Measurements from ENCODE around the gene PRAMEF11. TPM values are rescaled to one million over a fixed set of nuclear protein-coding genes. Genes with fewer than 3 reads are reported as not detected.

Gene PRAMEF11
- total RNA-seq, 1 experiment from 2014 or later: not detected

DNA sequence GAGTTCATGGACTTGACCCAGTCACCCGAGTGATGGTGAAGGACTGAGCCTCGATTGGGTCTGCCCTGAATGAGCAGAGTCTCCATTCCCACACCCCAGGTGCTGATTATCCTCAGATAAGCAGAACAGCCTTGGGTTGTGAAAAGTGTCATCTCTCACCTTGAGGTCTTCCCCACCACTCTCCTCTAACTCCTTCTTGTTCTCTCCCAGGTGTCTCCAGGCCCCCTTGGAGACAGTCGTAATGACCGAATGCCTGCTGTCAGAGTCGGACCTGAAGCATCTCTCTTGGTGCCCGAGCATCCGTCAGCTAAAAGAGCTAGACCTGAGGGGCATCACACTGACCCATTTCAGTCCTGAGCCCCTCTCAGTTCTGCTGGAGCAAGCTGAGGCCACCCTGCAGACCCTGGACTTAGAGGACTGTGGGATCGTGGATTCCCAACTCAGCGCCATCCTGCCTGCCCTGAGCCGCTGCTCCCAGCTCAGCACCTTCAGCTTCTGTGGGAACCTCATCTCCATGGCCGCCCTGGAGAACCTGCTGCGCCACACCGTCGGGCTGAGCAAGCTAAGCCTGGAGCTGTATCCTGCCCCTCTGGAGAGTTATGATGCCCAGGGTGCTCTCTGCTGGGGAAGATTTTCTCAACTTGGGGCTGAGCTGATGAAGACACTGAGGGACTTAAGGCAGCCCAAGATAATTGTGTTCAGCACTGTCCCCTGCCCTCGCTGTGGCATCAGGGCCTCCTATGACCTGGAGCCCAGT is 54.2 kb downstream of the PRAMEF11 start:
- no peaks in the 10 kb centered on the region for H3K79me1 ChIP-seq (ENCODE audit: insufficient read depth, low read depth, low read length, poor library complexity, severe bottlenecking)
- no peak overlapping the region for H3K9ac ChIP-seq (ENCODE audit: extremely low read depth, insufficient read length, low read length)
- no peaks in the 10 kb centered on the region for H3K4me1 ChIP-seq (ENCODE audit: insufficient read depth, low read length)
- TF ChIP-seq, protein P1, sequence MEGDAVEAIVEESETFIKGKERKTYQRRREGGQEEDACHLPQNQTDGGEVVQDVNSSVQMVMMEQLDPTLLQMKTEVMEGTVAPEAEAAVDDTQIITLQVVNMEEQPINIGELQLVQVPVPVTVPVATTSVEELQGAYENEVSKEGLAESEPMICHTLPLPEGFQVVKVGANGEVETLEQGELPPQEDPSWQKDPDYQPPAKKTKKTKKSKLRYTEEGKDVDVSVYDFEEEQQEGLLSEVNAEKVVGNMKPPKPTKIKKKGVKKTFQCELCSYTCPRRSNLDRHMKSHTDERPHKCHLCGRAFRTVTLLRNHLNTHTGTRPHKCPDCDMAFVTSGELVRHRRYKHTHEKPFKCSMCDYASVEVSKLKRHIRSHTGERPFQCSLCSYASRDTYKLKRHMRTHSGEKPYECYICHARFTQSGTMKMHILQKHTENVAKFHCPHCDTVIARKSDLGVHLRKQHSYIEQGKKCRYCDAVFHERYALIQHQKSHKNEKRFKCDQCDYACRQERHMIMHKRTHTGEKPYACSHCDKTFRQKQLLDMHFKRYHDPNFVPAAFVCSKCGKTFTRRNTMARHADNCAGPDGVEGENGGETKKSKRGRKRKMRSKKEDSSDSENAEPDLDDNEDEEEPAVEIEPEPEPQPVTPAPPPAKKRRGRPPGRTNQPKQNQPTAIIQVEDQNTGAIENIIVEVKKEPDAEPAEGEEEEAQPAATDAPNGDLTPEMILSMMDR (conservative IDR thresholded peaks at IDR 0.05): no peak
- no peak overlapping the region for H3K4ac ChIP-seq (ENCODE audit: low read depth, low read length)
- Mint-ChIP-seq H3K4me3 (no peak overlapping the region), H3K27me3 (ENCODE audit: low read depth) (peaks cover 11% of the 10 kb centered on the region), H3K36me3 (ENCODE audit: insufficient read depth in 1 of 3, low read depth in 3 of 3) (no peaks in the 10 kb centered on the region), H3K27ac (no peak overlapping the region; a peak in 1 of 7 replicates), H3K9me3 (peaks cover 0 to 4% of the 10 kb centered on the region in 2 experiments; a peak in 3 of 5 replicates), H3K4me1 (peaks cover 3% of the 10 kb centered on the region in 2 experiments)
- no peak overlapping the region for H3K18ac ChIP-seq (ENCODE audit: insufficient read length, low read depth, low read length)
- no peak overlapping the region for H2BK15ac ChIP-seq (ENCODE audit: low read depth, low read length)
- DNase-seq: no peak
- H4K20me1 ChIP-seq (ENCODE audit: control insufficient read depth, insufficient read depth, insufficient read length): no peaks in the 10 kb centered on the region
- H4K91ac ChIP-seq (ENCODE audit: insufficient read length, low read depth, low read length): no peak overlapping the region
- H2BK5ac ChIP-seq (ENCODE audit: insufficient read length, low read length): no peak overlapping the region
- no peak overlapping the region for H2BK20ac ChIP-seq (ENCODE audit: low read depth, low read length, poor library complexity, severe bottlenecking)
- H3K27ac ChIP-seq (ENCODE audit: insufficient read length, low read depth, low read length): no peak overlapping the region
- H4K5ac ChIP-seq (ENCODE audit: insufficient read length, low read depth, low read length): no peak overlapping the region
- no peak overlapping the region for H2AK5ac ChIP-seq (ENCODE audit: insufficient read length, low read length)
- no CpG with 5 or more reads among the region's 15 CpGs for WGBS (ENCODE audit: extremely low coverage, insufficient read length, low lambda C conversion rate)
- no peak overlapping the region for H2BK12ac ChIP-seq (ENCODE audit: insufficient read length, low read depth, low read length)
- H3K23ac ChIP-seq (ENCODE audit: insufficient read length, low read depth, low read length): no peak overlapping the region
- H3K4me2 ChIP-seq (ENCODE audit: insufficient read depth, insufficient read length, low read length): no peak overlapping the region
- H3K14ac ChIP-seq (ENCODE audit: insufficient read depth, low read length): no peak overlapping the region; the same call in 1 of the 2 replicates
- no peak overlapping the region for H2BK120ac ChIP-seq (ENCODE audit: low read depth, low read length, poor library complexity, severe bottlenecking)
- no peaks in the 10 kb centered on the region for H3K23me2 ChIP-seq (ENCODE audit: insufficient read length, low read depth, low read length, poor library complexity, severe bottlenecking)
- H2AFZ ChIP-seq (ENCODE audit: low read length): no peak overlapping the region
- no peak overlapping the region for H3T11ph ChIP-seq (ENCODE audit: low read length)
- no peak overlapping the region for H3K56ac ChIP-seq (ENCODE audit: insufficient read length, low read depth, low read length)
- no peak overlapping the region for H4K8ac ChIP-seq (replicated peaks; ENCODE audit: insufficient read length, low read depth, low read length)
- no peaks in the 10 kb centered on the region for H3K27me3 ChIP-seq (ENCODE audit: insufficient read depth, low read length)
- no peaks in the 10 kb centered on the region for H3K9me3 ChIP-seq (ENCODE audit: control insufficient read depth, low read depth, low read length)
- 0 out of 2 replicates have a peak, but pooled peaks cover 2% of the 10 kb centered on the region for H3K79me2 ChIP-seq (ENCODE audit: insufficient read depth, low read length)
